H1 (cell line): ENCODE measurements around the gene ARHGEF35. TPM values are rescaled to one million over a fixed set of nuclear protein-coding genes. Genes with fewer than 3 reads are reported as not detected.

Source experiments
- CHD1 ChIP-seq: IDR thresholded peaks from 2 replicates; pipeline ENCODE4 v1.6.1; 2012; ENCODE audit warnings: low read depth, low read length, improper control_type of control experiment
- CHD7 ChIP-seq: fragments of 300-600 bp; sonication (generic); IDR thresholded peaks from 2 replicates; pipeline ENCODE4 v1.7.1; 2012; ENCODE audit warnings: low read length, moderate library complexity, mild to moderate bottlenecking, inconsistent platforms; ENCODE audit not compliant: insufficient replicate concordance
- JUN ChIP-seq: IDR thresholded peaks from 2 replicates; pipeline ENCODE4 v1.6.1; 2011; ENCODE audit warnings: low read depth, mild to moderate bottlenecking, improper control_type of control experiment, low read length
- KDM5A ChIP-seq: fragments of 200-600 bp; IDR thresholded peaks from 2 replicates; pipeline ENCODE4 v1.7.1; 2012; ENCODE audit warnings: mild to moderate bottlenecking, low read length, inconsistent platforms, mixed read lengths
- RFX5 ChIP-seq: IDR thresholded peaks from 2 replicates; pipeline ENCODE4 v1.6.1; 2011; ENCODE audit warnings: low read depth, low read length, improper control_type of control experiment, borderline replicate concordance
- SIX5 ChIP-seq: IDR thresholded peaks from 2 replicates; pipeline ENCODE4 v1.6.1; 2011; ENCODE audit warnings: mild to moderate bottlenecking, low read depth, low read length
- polyA plus RNA-seq, 7 experiments: library from polyadenylated mRNA; depleted of rRNA in 3 of 7; stranded (reverse) in 5 of 7; unstranded in 2 of 7; fragments of >200 nt in 5 of 7; fragments of 200-250 nt in 2 of 7; gene quantifications; 1 replicate in 5 of 7; 2 replicates in 1 of 7; 4 replicates in 1 of 7; pipeline versions ENCODE4 v1.2.1 to v1.2.3, GENCODE V29; 2011 to 2013; ENCODE audit warnings: missing spikeins in 2 of 7, mixed read lengths in 2 of 7
- total RNA-seq: library from RNA; stranded (reverse); fragmentation: NEBNext Ultra II Directional; extraction: Animal tissue kit (Norgen Biotek cat#: 25700); gene quantifications from 2 replicates; pipeline ENCODE4 v1.2.1, GENCODE V29; 2021

ARHGEF35 gene
- total and polyA plus RNA-seq, 2 of the 8 experiments (the other 6 are each of a cell fraction or from before 2014, with no cell fraction given): 1.3 to 11.8 TPM

GRCh38 chr7:144137501-144137900 is 58.1 kb downstream of the ARHGEF35 start (continued):
- no peak for TF ChIP-seq CHD7
- TF ChIP-seq JUN: no peak
- TF ChIP-seq CHD1: no peak
- TF ChIP-seq KDM5A: no peak
- TF ChIP-seq SIX5: no peak
- TF ChIP-seq RFX5: no peak
